ENCODE results near the gene GTF2A2. TPM values are rescaled to one million over a fixed set of nuclear protein-coding genes. Genes with fewer than 3 reads are reported as not detected.

GTF2A2 gene
- total RNA-seq, 1 experiment from 2014 or later: 93.7 TPM

GRCh38 chr15:59680346-59680745, 23.0 kb upstream of the GTF2A2 start:
- CTCF ChIA-PET: no interaction called here
- Mint-ChIP-seq H3K36me3 (ENCODE audit: insufficient read depth, unreplicated experiment) (peaks cover 77% of the 10 kb centered on the region), H3K9me3 (ENCODE audit: low read depth, unreplicated experiment) (no peaks in the 10 kb centered on the region), H3K27me3 (ENCODE audit: unreplicated experiment) (no peaks in the 10 kb centered on the region), H3K27ac (ENCODE audit: unreplicated experiment) (no peak overlapping the region), H3K4me3 (ENCODE audit: low read depth, unreplicated experiment) (no peak overlapping the region), H3K4me1 (ENCODE audit: low read depth, unreplicated experiment) (peaks cover 9% of the 10 kb centered on the region)
- no peak for TF ChIP-seq CTCF (IDR thresholded peaks at IDR 0.05; ENCODE audit: unreplicated experiment)
- no peak for DNase-seq
- intact Hi-C loops (cut with micrococcal nuclease; ENCODE audit: unreplicated experiment): no loop called here
- BruUV-seq (replicated peaks): no TSS peak

- Mint-ChIP-seq H3K4me3 (ENCODE audit: low read depth, unreplicated experiment) (no peak overlapping the region), H3K9me3 (ENCODE audit: low read depth, unreplicated experiment) (no peaks in the 10 kb centered on the region), H3K4me1 (ENCODE audit: low read depth, unreplicated experiment) (peaks cover 7% of the 10 kb centered on the region), H3K27me3 (ENCODE audit: unreplicated experiment) (no peaks in the 10 kb centered on the region), H3K27ac (ENCODE audit: unreplicated experiment) (no peak overlapping the region), H3K36me3 (ENCODE audit: insufficient read depth, unreplicated experiment) (peaks cover 89% of the 10 kb centered on the region)
- intact Hi-C loops (cut with micrococcal nuclease; ENCODE audit: unreplicated experiment): no loop called here
- no peak for TF ChIP-seq CTCF (IDR thresholded peaks at IDR 0.05; ENCODE audit: unreplicated experiment)
- DNase-seq: no peak
- CTCF ChIA-PET: interaction anchor here (0.9 kb wide), 1 partner anchor 10 kb away, joined by 3 read pairs; no protein-coding TSS in a partner anchor
- BruUV-seq (replicated peaks): no TSS peak
Observed at GRCh38 chr15:59678620-59679019, 21.3 kb upstream of the GTF2A2 start.

- BruUV-seq (replicated peaks): no TSS peak
- H3K4me3 Mint-ChIP-seq (ENCODE audit: low read depth, unreplicated experiment): no peak overlapping the region
- CTCF ChIA-PET: interaction anchor here (0.9 kb wide), 1 partner anchor 10 kb away, joined by 3 read pairs; no protein-coding TSS in a partner anchor
- H3K9me3 Mint-ChIP-seq (ENCODE audit: low read depth, unreplicated experiment): no peaks in the 10 kb centered on the region
- TF ChIP-seq CTCF (IDR thresholded peaks at IDR 0.05; ENCODE audit: unreplicated experiment): no peak
- DNase-seq: no peak
- H3K27ac Mint-ChIP-seq (ENCODE audit: unreplicated experiment): no peak overlapping the region
- H3K36me3 Mint-ChIP-seq (ENCODE audit: insufficient read depth, unreplicated experiment): peaks cover 89% of the 10 kb centered on the region
- no peaks in the 10 kb centered on the region for H3K27me3 Mint-ChIP-seq (ENCODE audit: unreplicated experiment)
- intact Hi-C loops (cut with micrococcal nuclease; ENCODE audit: unreplicated experiment): no loop called here
- peaks cover 7% of the 10 kb centered on the region for H3K4me1 Mint-ChIP-seq (ENCODE audit: low read depth, unreplicated experiment)
Observed at GRCh38 chr15:59678172-59678571, 20.9 kb upstream of the GTF2A2 start.

- CTCF ChIA-PET: interaction anchor here (0.8 kb wide), 1 partner anchor 29 kb away, joined by 3 read pairs; no protein-coding TSS in a partner anchor
- no peak for TF ChIP-seq CTCF (IDR thresholded peaks at IDR 0.05; ENCODE audit: unreplicated experiment)
- Mint-ChIP-seq H3K4me1 (ENCODE audit: low read depth, unreplicated experiment) (peaks cover 7% of the 10 kb centered on the region), H3K36me3 (ENCODE audit: insufficient read depth, unreplicated experiment) (peaks cover 91% of the 10 kb centered on the region), H3K27me3 (ENCODE audit: unreplicated experiment) (no peaks in the 10 kb centered on the region), H3K27ac (ENCODE audit: unreplicated experiment) (no peak overlapping the region), H3K4me3 (ENCODE audit: low read depth, unreplicated experiment) (no peak overlapping the region), H3K9me3 (ENCODE audit: low read depth, unreplicated experiment) (no peaks in the 10 kb centered on the region)
- intact Hi-C loops (cut with micrococcal nuclease; ENCODE audit: unreplicated experiment): no loop called here
- no peak for DNase-seq
- no TSS peak for BruUV-seq (replicated peaks)
Observed at GRCh38 chr15:59676565-59676964, 19.2 kb upstream of the GTF2A2 start.

All from Calu3 (cell line).